Stomach smooth muscle (tissue), 2 donors: ENCODE results near the gene ZRANB2.

ENCODE experiments used
- H3K27ac ChIP-seq: one replicate; pipeline ENCODE4 v1.7.0; 2013; ENCODE audit warnings: mild to moderate bottlenecking, low read length, inconsistent platforms
- H3K27me3 ChIP-seq, 2 donors: one replicate each; pipeline ENCODE4 v1.7.0; 2013; ENCODE audit warnings: low read length in 2 of 2; ENCODE audit not compliant: insufficient read depth in 2 of 2, control insufficient read depth in 1 of 2
- H3K36me3 ChIP-seq, 2 donors: one replicate each; pipeline ENCODE4 v1.7.0; 2013; ENCODE audit warnings: low read length in 2 of 2; ENCODE audit not compliant: control insufficient read depth in 2 of 2, insufficient read depth in 2 of 2
- H3K4me1 ChIP-seq: one replicate; pipeline ENCODE4 v1.7.0; 2013; ENCODE audit warnings: low read length; ENCODE audit not compliant: control insufficient read depth, insufficient read depth
- H3K4me3 ChIP-seq, 2 donors: one replicate each; pipeline ENCODE4 v1.7.0; 2013; ENCODE audit warnings: low read length in 2 of 2
- H3K9ac ChIP-seq, 2 donors: one replicate each; pipeline ENCODE4 v1.7.0; 2013; ENCODE audit warnings: low read length in 2 of 2, mild to moderate bottlenecking in 1 of 2
- H3K9me3 ChIP-seq, 2 donors: one replicate each; pipeline ENCODE4 v1.7.0; 2013; ENCODE audit warnings: low read length in 2 of 2; ENCODE audit not compliant: control insufficient read depth in 2 of 2
- donor health status: healthy.
- donor health status: Pancreatic carcinoma.

Gene ZRANB2

GRCh38 chr1:71027991-71028390 lies 52.8 kb downstream of the ZRANB2 start:
- H3K4me1 ChIP-seq: no peaks in the 10 kb centered on the region
- H3K36me3 ChIP-seq: no peaks in the 10 kb centered on the region
- no peak overlapping the region for H3K4me3 ChIP-seq
- no peaks in the 10 kb centered on the region for H3K27me3 ChIP-seq
- H3K27ac ChIP-seq: no peak overlapping the region
- H3K9me3 ChIP-seq: no peaks in the 10 kb centered on the region
- H3K9ac ChIP-seq: no peak overlapping the region

GRCh38 chr1:71026093-71026492 lies 54.7 kb downstream of the ZRANB2 start:
- no peaks in the 10 kb centered on the region for H3K4me1 ChIP-seq
- H3K27ac ChIP-seq: no peak overlapping the region
- no peaks in the 10 kb centered on the region for H3K9me3 ChIP-seq
- H3K4me3 ChIP-seq: no peak overlapping the region
- H3K36me3 ChIP-seq: no peaks in the 10 kb centered on the region
- no peak overlapping the region for H3K9ac ChIP-seq
- H3K27me3 ChIP-seq: no peaks in the 10 kb centered on the region

DNA sequence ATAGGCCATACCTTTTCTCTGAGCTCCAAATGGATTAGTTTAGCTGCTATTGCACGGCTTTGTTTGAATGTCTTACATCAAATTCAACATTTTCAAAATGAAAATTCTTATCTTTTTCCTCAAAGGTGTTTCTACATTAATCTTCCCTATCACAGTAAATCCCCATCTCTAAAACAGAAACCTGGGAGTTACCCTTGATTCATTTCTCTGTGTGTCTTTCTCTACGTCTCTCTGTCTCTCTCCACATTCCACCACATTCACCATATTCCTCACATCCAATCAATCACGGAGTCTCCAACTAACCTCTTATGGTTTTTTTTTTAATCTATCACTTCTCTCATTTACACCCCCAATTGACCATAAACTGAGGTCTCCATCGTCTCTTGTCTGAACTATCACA lies 57.3 kb downstream of the ZRANB2 start:
- H3K9ac ChIP-seq: no peak overlapping the region
- no peaks in the 10 kb centered on the region for H3K36me3 ChIP-seq

DNA sequence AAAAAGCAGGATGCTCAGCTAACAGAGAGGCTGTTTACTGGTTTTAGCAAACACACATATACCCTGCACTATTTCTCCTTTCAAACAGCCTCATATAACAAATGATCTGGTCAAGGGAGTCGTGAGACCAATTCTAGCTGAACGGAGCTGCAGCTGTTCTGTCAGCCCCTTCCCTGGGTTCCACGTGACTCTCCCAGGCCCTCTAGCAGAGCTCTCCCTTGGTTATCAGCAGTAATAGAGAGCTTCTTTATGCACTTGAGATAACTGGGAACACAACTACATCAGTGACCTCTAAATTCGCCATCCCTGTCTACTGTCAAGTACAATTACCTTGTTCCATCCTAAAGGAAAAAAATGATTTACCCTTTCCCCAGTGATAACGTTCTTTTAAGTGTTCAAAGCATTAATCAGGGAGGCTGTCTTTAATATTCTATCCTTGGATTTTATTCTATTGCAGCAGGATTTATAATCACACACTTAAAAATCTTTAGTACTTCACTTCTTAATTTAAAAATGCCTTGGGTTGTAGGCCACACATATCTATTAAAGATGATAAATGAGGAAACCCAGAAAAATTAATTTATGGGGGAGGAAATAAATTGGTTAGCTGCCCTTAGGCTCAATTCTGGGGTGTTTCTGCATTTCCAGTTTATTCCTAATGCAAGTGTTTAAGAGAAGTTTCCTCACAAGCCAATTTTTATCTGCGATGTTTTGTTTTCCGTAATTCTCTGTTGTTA lies 61.4 kb downstream of the ZRANB2 start:
- Histone ChIP-seq H3K9ac (no peak overlapping the region), H3K27ac (no peak overlapping the region), H3K36me3 (no peaks in the 10 kb centered on the region), H3K4me3 (no peak overlapping the region), H3K27me3 (no peaks in the 10 kb centered on the region), H3K4me1 (no peaks in the 10 kb centered on the region), H3K9me3 (no peaks in the 10 kb centered on the region)

More for the DNA sequence above, 57.3 kb downstream of the ZRANB2 start:
- no peaks in the 10 kb centered on the region for H3K27me3 ChIP-seq
- H3K4me1 ChIP-seq: no peaks in the 10 kb centered on the region
- H3K9me3 ChIP-seq: no peaks in the 10 kb centered on the region
- H3K4me3 ChIP-seq: no peak overlapping the region
- no peak overlapping the region for H3K27ac ChIP-seq

GRCh38 chr1:71018791-71019190 lies 62.0 kb downstream of the ZRANB2 start:
- Histone ChIP-seq H3K9ac (no peak overlapping the region), H3K36me3 (no peaks in the 10 kb centered on the region), H3K4me1 (no peaks in the 10 kb centered on the region), H3K27me3 (no peaks in the 10 kb centered on the region), H3K27ac (no peak overlapping the region), H3K9me3 (no peaks in the 10 kb centered on the region), H3K4me3 (no peak overlapping the region)

DNA sequence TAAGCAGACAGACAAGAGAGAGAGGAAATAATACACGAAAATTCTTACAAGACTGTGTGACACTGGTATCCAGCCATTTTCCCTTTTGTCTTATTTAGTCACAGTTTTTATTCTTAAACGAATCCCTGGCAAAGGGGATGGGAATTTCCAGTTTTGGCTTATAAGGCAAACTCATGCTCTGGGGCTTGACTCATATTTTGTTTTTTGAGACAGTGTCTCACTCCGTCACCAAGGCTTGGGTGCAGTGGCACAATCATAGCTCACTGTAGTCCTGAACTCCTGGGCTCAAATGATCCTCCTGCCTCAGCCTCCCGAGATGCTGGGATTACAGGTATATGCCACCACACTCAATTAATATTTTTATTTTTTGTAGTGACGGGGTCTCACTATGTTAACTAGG lies 65.1 kb downstream of the ZRANB2 start:
- Histone ChIP-seq H3K9me3 (no peaks in the 10 kb centered on the region), H3K27ac (no peak overlapping the region), H3K4me1 (no peaks in the 10 kb centered on the region), H3K27me3 (no peaks in the 10 kb centered on the region), H3K4me3 (no peak overlapping the region), H3K36me3 (no peaks in the 10 kb centered on the region), H3K9ac (no peak overlapping the region)

DNA sequence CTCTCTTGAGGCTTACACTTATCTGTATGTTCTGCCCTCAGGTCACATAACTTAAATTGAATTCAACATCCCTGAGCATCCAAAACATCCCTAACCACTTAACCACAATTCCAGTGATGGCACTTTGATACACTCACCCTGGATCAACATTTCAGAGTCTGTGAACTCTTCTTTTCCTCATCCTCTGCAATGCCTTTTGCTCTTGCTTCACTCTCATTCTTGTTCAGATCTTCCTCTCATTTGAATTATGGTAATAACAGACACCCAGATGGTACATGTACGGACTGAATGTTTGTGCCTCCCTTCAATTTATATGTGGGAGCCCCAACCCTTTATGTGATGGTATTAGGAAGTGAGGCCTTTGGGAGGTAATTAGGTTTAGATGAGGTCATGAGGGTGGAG lies 66.7 kb downstream of the ZRANB2 start:
- Histone ChIP-seq H3K4me1 (no peaks in the 10 kb centered on the region), H3K9me3 (no peaks in the 10 kb centered on the region), H3K9ac (no peak overlapping the region), H3K27me3 (no peaks in the 10 kb centered on the region), H3K36me3 (no peaks in the 10 kb centered on the region), H3K27ac (no peak overlapping the region), H3K4me3 (no peak overlapping the region)
